ENCODE data around the gene SH3PXD2A. TPM values are rescaled to one million over a fixed set of nuclear protein-coding genes. Genes with fewer than 3 reads are reported as not detected.

Gene SH3PXD2A
- total RNA-seq, 1 experiment from 2014 or later = 6.3 TPM

DNA sequence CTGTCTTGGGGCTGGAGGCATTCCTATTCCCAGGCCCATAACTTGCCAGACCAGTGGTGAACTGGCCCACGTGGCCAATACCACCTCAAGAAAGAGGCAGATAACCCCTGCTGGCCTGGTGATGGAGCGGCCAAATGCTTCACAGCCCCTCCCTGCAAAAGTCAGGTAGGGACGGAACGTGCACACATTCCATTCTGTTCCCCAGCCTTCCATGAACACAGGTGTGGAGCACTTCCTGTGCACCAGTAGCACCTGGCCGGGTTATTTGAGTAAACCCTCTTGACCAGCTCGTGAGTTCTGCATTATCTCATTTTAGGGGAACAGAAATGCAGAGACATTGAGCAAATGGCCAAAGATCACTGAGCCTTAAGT is 134.4 kb downstream of the SH3PXD2A start:
- H3K27ac Mint-ChIP-seq (ENCODE audit: unreplicated experiment) = peak overlapping the region; percentile 53
- peaks cover 35% of the 10 kb centered on the region for H3K4me1 ChIP-seq
- peaks cover 6% of the 10 kb centered on the region for H3K36me3 Mint-ChIP-seq (ENCODE audit: insufficient read depth, unreplicated experiment)
- peak in 1 of 2 experiments; percentile 67 for DNase-seq
- peaks cover 18% of the 10 kb centered on the region for H3K4me1 Mint-ChIP-seq (ENCODE audit: low read depth, unreplicated experiment)
- H3K4me3 Mint-ChIP-seq (ENCODE audit: unreplicated experiment) = no peak overlapping the region
- intact Hi-C loops (cut with micrococcal nuclease; ENCODE audit: unreplicated experiment) = no loop called here
- POLR2A ChIA-PET = no interaction called here
- peaks cover 3% of the 10 kb centered on the region; the same call in 1 of the 2 replicates for H3K36me3 ChIP-seq (ENCODE audit: control insufficient read depth, insufficient read depth, low read length)
- TF ChIP-seq, protein P1, sequence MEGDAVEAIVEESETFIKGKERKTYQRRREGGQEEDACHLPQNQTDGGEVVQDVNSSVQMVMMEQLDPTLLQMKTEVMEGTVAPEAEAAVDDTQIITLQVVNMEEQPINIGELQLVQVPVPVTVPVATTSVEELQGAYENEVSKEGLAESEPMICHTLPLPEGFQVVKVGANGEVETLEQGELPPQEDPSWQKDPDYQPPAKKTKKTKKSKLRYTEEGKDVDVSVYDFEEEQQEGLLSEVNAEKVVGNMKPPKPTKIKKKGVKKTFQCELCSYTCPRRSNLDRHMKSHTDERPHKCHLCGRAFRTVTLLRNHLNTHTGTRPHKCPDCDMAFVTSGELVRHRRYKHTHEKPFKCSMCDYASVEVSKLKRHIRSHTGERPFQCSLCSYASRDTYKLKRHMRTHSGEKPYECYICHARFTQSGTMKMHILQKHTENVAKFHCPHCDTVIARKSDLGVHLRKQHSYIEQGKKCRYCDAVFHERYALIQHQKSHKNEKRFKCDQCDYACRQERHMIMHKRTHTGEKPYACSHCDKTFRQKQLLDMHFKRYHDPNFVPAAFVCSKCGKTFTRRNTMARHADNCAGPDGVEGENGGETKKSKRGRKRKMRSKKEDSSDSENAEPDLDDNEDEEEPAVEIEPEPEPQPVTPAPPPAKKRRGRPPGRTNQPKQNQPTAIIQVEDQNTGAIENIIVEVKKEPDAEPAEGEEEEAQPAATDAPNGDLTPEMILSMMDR (IDR thresholded peaks at IDR 0.05; ENCODE audit: insufficient read depth in 1 of 2, low read depth in 1 of 2, low read length in 1 of 2, severe bottlenecking in 1 of 2, unreplicated experiment in 1 of 2) = no peak
- no TSS peak for BruUV-seq (replicated peaks)
- H3K27me3 Mint-ChIP-seq (ENCODE audit: insufficient read depth, unreplicated experiment) = no peaks in the 10 kb centered on the region
- H3K4me3 ChIP-seq (ENCODE audit: low read depth, low read length) = no peak overlapping the region
- H3K27me3 ChIP-seq (replicated peaks; ENCODE audit: control insufficient read depth, insufficient read depth, low read length) = no peaks in the 10 kb centered on the region
- no peaks in the 10 kb centered on the region for H3K9me3 ChIP-seq
- H3K9me3 Mint-ChIP-seq (ENCODE audit: unreplicated experiment) = no peaks in the 10 kb centered on the region
- CTCF ChIA-PET = interaction anchor here (0.5 kb wide), 1 partner anchor 135 kb away, joined by 3 read pairs; no protein-coding TSS in a partner anchor

DNA sequence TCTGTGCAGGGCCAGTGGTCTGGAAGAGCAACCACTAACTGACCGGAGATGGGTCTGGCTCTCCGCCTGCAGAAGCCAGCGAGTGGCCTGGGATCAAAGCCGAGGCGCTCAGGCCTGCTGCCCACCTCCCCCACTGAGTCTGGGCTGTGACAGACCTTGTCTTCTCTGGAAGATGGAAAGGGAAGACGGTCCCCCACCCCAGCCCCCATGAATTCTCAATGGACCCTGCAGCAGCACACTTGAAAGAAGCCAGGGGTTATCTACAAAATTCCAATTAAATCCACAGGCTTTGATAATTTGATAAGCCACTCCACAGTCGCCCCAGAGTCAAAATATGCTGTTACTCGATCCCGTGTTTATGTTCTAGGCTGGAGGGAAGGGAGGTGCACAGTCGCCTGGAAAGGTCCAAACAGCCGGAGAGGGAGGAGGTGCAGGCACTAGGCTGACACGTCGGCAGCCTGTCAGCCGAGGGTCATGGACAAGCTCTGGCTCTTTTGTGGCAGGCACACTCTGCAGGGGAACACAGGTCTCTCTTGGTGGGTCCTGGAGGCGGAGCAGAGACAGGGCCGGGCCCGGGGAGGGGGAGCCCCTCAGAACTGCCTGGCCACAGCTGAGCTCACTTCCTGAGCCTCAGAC is 134.9 kb downstream of the SH3PXD2A start:
- CTCF ChIA-PET = interaction anchor here (0.5 kb wide), 1 partner anchor 136 kb away, joined by 3 read pairs; no protein-coding TSS in a partner anchor

DNA sequence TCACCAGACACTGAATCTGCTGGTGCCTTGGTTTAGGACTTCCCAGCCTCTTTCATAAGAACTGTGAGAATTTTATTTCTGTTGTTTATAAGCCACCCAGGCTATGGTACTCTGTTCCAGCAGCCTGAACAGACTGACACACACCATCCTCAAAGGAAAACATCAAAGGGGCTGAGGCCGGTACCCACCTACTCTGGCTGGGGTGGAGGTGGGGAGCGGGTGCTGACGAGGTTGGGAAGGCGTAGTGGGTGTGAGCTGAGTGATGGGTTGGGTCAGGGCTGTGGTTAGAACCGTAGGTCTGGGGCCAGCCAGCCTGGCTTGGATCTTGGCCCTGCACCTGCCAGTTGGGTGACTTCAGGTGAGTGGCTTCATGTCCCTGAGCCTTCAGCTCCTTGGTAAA is 136.3 kb downstream of the SH3PXD2A start:
- intact Hi-C loops (cut with micrococcal nuclease; ENCODE audit: unreplicated experiment) = loop anchor here (10.0 kb wide), 1 partner anchor 306 kb away; no protein-coding TSS in a partner anchor
- CTCF ChIA-PET = no interaction called here
- POLR2A ChIA-PET = no interaction called here
- H3K4me1 ChIP-seq = peaks cover 38% of the 10 kb centered on the region
- Mint-ChIP-seq H3K4me1 (ENCODE audit: low read depth, unreplicated experiment) (peaks cover 24% of the 10 kb centered on the region), H3K27ac (ENCODE audit: unreplicated experiment) (peak overlapping the region; percentile 13), H3K27me3 (ENCODE audit: insufficient read depth, unreplicated experiment) (no peaks in the 10 kb centered on the region), H3K9me3 (ENCODE audit: unreplicated experiment) (no peaks in the 10 kb centered on the region), H3K4me3 (ENCODE audit: unreplicated experiment) (no peak overlapping the region), H3K36me3 (ENCODE audit: insufficient read depth, unreplicated experiment) (peaks cover 6% of the 10 kb centered on the region)
- DNase-seq = no peak
- TF ChIP-seq, protein P1 (IDR thresholded peaks at IDR 0.05; ENCODE audit: insufficient read depth in 1 of 2, low read depth in 1 of 2, low read length in 1 of 2, severe bottlenecking in 1 of 2, unreplicated experiment in 1 of 2) = no peak
- H3K27me3 ChIP-seq (replicated peaks; ENCODE audit: control insufficient read depth, insufficient read depth, low read length) = no peaks in the 10 kb centered on the region
- H3K9me3 ChIP-seq = no peaks in the 10 kb centered on the region
- 0 out of 2 replicates have a peak, but pooled peaks cover 3% of the 10 kb centered on the region for H3K36me3 ChIP-seq (ENCODE audit: control insufficient read depth, insufficient read depth, low read length)
- H3K4me3 ChIP-seq (ENCODE audit: low read depth, low read length) = no peak overlapping the region
- BruUV-seq (replicated peaks) = no TSS peak

More for the DNA sequence above, 134.9 kb downstream of the SH3PXD2A start:
- intact Hi-C loops (cut with micrococcal nuclease; ENCODE audit: unreplicated experiment) = no loop called here
- Mint-ChIP-seq H3K27me3 (ENCODE audit: insufficient read depth, unreplicated experiment) (no peaks in the 10 kb centered on the region), H3K4me3 (ENCODE audit: unreplicated experiment) (no peak overlapping the region), H3K36me3 (ENCODE audit: insufficient read depth, unreplicated experiment) (peaks cover 6% of the 10 kb centered on the region), H3K9me3 (ENCODE audit: unreplicated experiment) (no peaks in the 10 kb centered on the region), H3K27ac (ENCODE audit: unreplicated experiment) (peak overlapping the region; percentile 53), H3K4me1 (ENCODE audit: low read depth, unreplicated experiment) (peaks cover 23% of the 10 kb centered on the region)
- Histone ChIP-seq H3K4me1 (peaks cover 38% of the 10 kb centered on the region), H3K27me3 (replicated peaks; ENCODE audit: control insufficient read depth, insufficient read depth, low read length) (no peaks in the 10 kb centered on the region), H3K36me3 (ENCODE audit: control insufficient read depth, insufficient read depth, low read length) (peaks cover 3% of the 10 kb centered on the region; the same call in 1 of the 2 replicates), H3K9me3 (no peaks in the 10 kb centered on the region), H3K4me3 (ENCODE audit: low read depth, low read length) (no peak overlapping the region)
- TF ChIP-seq, protein P1 (IDR thresholded peaks at IDR 0.05; ENCODE audit: insufficient read depth in 1 of 2, low read depth in 1 of 2, low read length in 1 of 2, severe bottlenecking in 1 of 2, unreplicated experiment in 1 of 2) = no peak
- DNase-seq = no peak
- POLR2A ChIA-PET = no interaction called here
- no TSS peak for BruUV-seq (replicated peaks)

Measured in Caco-2 (cell line).